Activated CD8-positive, alpha-beta memory T cell treated with anti-CD3 and anti-CD28 coated beads for 4 hours (primary cell): ENCODE results near the gene MYL1.

Source experiments
- DNase-seq, 2 donors: peaks; one replicate each; pipeline ENCODE4 v3.0.0-alpha.2; 2020; ENCODE audit warnings: low read depth in 2 of 2

Gene MYL1

GRCh38 chr2:210267698-210268097 lies 47.3 kb downstream of the MYL1 start:
- no peak for DNase-seq

GRCh38 chr2:210264282-210264681 lies 50.7 kb downstream of the MYL1 start:
- DNase-seq = no peak

DNA sequence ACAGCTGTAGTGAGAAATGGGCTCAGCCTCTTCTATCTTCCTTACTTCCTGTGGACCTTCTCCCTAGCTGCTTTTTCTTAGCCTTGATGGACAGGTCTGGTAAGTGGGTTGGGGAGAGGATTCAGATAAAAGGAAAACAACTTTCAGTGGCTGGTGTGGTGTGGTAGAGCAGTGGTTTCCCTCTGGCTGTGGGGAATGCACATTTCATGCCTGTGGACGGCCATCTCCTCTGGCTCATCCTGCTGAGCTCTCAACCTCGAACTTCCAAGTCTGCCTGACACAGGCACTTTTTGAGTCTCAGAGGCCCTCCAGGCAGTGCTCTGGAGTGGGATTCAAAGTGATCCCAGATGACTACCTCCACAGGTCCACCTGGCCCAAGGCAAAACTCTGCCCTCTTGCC lies 51.1 kb downstream of the MYL1 start:
- no peak for DNase-seq

DNA sequence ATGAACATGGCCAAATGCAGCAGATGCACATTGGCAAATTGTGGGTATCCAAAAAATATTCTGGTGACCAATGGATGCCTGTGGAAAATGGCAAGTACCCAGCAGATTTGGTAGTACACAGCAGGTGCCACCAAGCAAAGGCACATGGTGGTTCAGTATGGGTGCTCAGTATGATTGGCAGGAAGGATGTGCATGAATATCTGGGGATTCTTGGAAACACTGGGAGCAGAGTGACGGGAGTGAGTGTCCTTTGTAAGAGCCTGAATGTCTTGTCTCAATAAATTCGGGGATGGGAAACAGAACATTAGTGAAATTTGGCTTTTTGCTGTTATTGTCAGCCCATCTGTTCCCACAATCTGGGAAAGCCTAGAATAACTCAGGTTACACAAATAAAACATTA lies 52.9 kb downstream of the MYL1 start:
- DNase-seq = no peak

DNA sequence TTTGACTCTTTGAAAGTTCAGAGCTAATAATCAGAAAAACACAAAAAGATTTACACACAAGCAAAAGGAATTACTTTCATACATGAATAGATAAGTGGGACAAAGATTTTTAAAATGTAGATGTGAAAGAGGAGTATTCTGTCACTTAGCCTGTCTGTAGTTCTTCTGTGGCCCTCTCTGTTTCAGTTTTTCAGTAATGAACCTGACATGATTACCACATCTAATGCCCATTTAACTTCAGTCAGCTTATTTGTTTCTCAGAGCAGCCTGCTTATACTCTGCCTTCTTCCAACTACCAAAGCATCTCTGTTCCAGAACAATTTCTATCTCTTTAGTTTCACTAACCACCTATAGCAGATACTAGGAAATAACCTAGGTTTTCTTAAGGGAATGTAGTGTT lies 55.3 kb downstream of the MYL1 start:
- DNase-seq = no peak

DNA sequence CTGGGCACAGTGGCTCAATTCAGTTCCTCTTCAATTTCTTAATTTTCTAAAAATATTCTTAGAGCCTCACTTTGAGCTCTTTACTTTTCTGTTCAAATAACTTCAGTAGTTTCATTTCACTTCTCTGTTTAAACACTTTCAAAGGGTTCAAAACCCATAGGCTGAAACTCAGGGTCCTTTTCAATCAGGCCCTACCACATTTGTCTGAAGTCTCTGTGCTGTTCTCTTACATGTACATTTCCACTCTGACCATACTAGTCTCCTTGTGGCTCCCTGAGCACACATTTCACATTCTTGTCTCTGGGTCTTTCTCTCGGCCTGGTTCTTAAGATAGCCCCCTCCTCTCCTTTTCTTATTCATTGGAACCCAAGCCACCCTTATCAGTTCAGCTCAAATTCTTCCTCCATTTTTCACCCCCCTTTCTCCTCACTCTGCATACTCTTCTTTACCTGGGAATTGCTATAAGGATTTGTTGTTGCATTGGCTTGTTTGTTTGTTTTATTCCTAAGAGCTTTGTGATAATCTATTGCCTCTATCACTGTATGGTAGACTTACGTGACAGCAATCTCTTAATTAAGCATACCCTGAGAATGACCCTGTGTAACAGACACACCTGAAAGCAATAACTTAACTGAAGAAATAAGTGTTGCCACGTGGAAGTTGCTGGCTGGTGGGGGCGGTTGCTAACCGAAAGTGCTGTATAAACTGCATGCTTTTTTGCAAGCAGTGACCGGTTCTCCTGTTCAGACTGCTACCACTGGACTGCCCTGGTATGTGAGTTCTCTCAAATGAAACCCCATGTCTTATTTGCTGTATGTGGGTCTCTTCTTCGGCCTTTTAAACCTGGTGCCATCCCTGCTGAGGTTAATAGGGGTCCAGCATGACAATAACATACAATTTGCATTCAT lies 62.0 kb downstream of the MYL1 start:
- DNase-seq = no peak

DNA sequence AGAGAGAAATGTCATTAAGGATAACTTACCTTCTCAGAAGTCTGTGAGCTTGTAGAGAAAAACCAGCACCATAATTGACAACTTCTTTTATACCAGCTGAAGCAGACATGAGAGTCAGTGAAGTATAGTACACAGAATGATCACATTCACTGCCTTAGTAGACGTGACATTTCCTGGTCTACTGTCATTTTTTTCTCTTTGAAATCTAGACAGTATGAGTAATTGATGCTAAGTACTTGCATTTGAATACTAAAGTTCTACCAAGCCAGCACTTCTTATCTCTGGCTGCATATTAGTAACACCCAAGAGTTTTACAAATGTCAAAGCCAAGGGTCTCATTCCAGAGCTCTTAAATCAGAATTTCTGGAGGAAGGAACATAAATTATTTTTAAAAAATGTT lies 64.4 kb downstream of the MYL1 start:
- DNase-seq = no peak
